ENCODE results near the gene SSPN.
"Not testable (repeated sequence)": the region's sequence is repeated elsewhere in the genome, so short reads cannot be mapped to it uniquely, and the experiment has no call there.

Gene SSPN

DNA sequence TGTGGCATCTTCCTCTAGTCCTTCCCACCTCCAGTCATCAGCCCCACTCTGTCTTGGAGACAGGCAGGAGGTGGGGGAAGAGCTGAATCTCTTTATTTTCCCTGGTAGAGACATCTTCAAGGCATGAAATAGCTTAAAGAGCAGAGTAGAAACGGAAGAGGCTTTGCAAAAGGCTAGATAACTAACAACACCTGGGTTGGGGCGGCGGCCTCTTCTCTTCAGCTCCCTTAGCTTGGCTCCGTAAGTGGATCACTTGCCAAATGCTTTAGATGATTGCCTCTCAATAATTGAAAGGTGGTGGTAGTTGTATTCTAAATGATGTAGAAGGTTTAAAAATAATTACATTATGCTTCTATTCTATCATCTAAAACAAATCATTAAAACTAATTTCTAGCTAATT is 36.1 kb downstream of the SSPN start:
- no peaks in the 10 kb centered on the region for H3K9me3 ChIP-seq (ENCODE audit: control insufficient read depth, insufficient read depth, low read depth, low read length)
- H3K36me3 ChIP-seq (ENCODE audit: control insufficient read depth, insufficient read depth, low read length) = no peaks in the 10 kb centered on the region
- H3K27ac ChIP-seq (ENCODE audit: low read depth, low read length) = no peak overlapping the region
- H3K27me3 ChIP-seq (ENCODE audit: control insufficient read depth, insufficient read depth, low read length) = peaks cover 24% of the 10 kb centered on the region
- no peaks in the 10 kb centered on the region for H3K4me1 ChIP-seq (ENCODE audit: control insufficient read depth, insufficient read depth, low read length)
- no peak overlapping the region for H3K9ac ChIP-seq (ENCODE audit: low read length)
- H3K4me3 ChIP-seq (ENCODE audit: low read depth, low read length) = no peak overlapping the region

DNA sequence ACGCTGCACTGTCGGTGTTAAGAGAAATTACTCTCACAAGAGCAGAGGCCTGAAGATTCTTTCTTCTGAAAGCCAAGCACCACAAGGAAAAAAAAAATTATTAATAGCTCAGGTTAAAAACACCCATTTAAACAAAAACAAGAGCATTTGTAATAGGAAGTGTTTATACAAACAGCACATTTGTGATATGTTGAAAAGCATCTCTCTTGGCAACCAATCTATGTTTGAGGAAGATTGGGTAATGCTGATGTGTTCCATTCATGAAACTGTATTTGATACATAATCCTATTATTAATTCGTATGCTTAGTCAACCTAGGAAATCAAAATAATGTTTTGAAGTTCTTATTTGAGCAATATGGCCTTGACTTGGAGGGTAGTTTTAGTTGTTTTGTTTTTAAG is 36.5 kb downstream of the SSPN start:
- Histone ChIP-seq H3K27me3 (ENCODE audit: control insufficient read depth, insufficient read depth, low read length) (peaks cover 19% of the 10 kb centered on the region), H3K4me3 (ENCODE audit: low read depth, low read length) (no peak overlapping the region), H3K4me1 (ENCODE audit: control insufficient read depth, insufficient read depth, low read length) (no peaks in the 10 kb centered on the region), H3K9me3 (ENCODE audit: control insufficient read depth, insufficient read depth, low read depth, low read length) (no peaks in the 10 kb centered on the region), H3K27ac (ENCODE audit: low read depth, low read length) (no peak overlapping the region), H3K36me3 (ENCODE audit: control insufficient read depth, insufficient read depth, low read length) (no peaks in the 10 kb centered on the region), H3K9ac (ENCODE audit: low read length) (no peak overlapping the region)

DNA sequence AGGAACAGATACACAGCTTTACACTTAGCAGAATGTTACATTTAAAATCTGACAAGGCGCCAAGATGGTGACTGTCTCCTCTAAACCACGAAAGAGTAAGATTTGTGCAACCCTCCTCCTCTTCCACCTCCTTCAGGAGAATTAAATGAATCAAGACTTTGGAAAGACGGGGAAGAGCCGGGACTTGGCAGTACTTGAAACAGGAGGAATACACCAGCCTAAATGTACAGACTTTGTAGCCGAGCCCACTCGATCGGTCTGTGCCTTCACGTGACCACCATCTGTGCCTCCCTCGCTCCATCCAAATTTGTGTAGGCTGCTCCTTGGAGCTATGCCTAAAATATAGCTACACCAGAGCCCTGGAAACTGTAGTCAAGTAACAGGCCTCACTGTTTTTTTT is 38.3 kb downstream of the SSPN start:
- Histone ChIP-seq H3K9ac (ENCODE audit: low read length) (no peak overlapping the region), H3K9me3 (ENCODE audit: control insufficient read depth, insufficient read depth, low read depth, low read length) (no peaks in the 10 kb centered on the region), H3K4me3 (ENCODE audit: low read depth, low read length) (no peak overlapping the region), H3K27me3 (ENCODE audit: control insufficient read depth, insufficient read depth, low read length) (peaks cover 2% of the 10 kb centered on the region), H3K4me1 (ENCODE audit: control insufficient read depth, insufficient read depth, low read length) (no peaks in the 10 kb centered on the region), H3K27ac (ENCODE audit: low read depth, low read length) (no peak overlapping the region), H3K36me3 (ENCODE audit: control insufficient read depth, insufficient read depth, low read length) (no peaks in the 10 kb centered on the region)

DNA sequence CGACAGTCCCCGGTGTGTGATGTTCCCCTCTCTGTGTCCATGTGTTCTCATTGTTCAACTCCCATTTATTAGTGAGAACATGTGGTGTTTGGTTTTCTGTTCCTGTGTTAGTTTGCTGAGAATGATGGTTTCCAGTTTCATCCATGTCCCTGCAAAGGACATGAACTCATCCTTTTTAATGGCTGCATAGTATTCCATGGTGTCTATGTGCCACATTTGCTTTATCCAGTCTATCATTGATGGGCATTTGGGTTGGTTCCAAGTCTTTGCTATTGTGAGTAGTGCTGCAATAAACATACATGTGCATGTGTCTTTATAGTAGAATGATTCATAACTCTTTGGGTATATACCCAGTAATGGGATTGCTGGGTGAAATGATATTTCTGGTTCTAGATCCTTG is 40.1 kb downstream of the SSPN start:
- H3K27ac ChIP-seq (ENCODE audit: low read depth, low read length); H3K9me3 ChIP-seq (ENCODE audit: control insufficient read depth, insufficient read depth, low read depth, low read length); H3K27me3 ChIP-seq (ENCODE audit: control insufficient read depth, insufficient read depth, low read length); H3K9ac ChIP-seq (ENCODE audit: low read length); H3K36me3 ChIP-seq (ENCODE audit: control insufficient read depth, insufficient read depth, low read length); H3K4me3 ChIP-seq (ENCODE audit: low read depth, low read length); H3K4me1 ChIP-seq (ENCODE audit: control insufficient read depth, insufficient read depth, low read length): not testable (repeated sequence)

DNA sequence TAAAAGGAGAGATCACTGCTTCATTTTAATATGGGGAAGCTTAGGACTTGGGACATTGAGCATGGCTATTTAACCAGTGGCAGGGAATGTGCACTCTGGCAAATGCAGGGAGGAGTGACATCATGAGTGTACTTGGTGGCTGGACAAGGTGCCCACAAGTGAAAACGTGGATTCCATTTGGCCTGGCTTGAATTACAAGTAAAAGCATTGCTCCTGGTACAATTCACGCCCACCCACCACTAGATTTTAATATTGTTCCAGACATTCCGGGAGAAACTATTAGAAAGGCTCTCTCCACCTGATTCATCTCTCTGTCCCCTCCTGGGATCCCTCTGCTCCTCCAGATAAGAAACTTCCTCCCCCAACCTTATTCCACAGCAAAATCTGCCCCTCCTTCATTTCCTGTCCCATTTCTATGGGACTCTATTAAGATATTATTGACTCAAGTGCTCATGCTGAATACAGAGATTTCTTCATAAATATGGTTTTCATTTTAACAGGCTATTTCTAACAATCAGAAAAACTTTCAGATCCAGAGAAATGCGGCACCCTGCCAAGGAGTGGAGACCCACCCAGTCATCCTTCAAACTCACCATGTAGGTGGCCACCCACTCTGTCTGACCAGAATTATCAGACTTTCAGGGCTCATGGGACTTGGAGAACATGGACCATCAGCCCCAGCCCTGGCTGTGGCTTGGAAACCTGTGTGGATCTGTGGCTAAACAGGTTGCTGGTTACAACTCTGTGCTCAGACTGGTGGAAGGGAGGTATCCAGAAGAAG is 43.2 kb downstream of the SSPN start:
- no peak overlapping the region for H3K9ac ChIP-seq (ENCODE audit: low read length)
- H3K27me3 ChIP-seq (ENCODE audit: control insufficient read depth, insufficient read depth, low read length) = no peaks in the 10 kb centered on the region
- H3K27ac ChIP-seq (ENCODE audit: low read depth, low read length) = no peak overlapping the region
- no peak overlapping the region for H3K4me3 ChIP-seq (ENCODE audit: low read depth, low read length)
- H3K9me3 ChIP-seq (ENCODE audit: control insufficient read depth, insufficient read depth, low read depth, low read length) = no peaks in the 10 kb centered on the region
- peaks cover 2% of the 10 kb centered on the region; the same call in 1 of the 2 replicates for H3K4me1 ChIP-seq (ENCODE audit: control insufficient read depth, insufficient read depth, low read length)
- H3K36me3 ChIP-seq (ENCODE audit: control insufficient read depth, insufficient read depth, low read length) = no peaks in the 10 kb centered on the region

DNA sequence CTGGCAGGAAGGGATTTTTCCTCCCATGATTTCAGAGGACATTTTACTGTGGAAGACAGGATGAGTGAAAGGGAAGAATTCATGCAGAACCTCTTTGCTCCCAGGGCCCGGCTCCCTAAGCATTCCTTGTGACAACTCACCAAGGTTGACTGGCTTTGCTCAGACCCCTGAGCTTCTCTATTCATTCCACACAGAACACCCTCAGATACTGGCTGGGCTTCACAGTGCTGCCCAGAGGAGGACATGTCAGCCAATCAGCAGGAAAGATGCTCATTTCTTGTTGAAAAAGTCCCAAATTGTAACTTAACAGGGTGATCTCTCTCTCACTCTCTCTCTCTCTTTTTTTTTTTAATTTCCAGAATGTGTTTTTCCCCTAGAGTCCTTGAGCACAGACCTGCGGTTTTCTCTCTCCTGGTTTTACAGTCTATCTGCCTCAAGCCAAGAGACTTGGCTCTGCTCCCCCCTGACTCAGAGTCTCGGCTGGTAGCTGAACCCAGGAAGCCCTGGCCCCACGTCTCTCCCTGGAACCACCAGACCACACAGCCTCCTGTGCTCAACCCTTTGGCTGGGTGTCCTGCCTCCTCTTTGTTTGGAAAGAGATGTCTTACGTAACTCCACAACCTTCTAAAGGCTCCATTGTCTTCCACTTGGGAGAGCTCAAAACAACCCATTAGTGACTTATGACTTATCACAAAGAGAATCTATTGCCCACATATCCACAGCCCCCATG is 43.9 kb downstream of the SSPN start:
- no peaks in the 10 kb centered on the region for H3K27me3 ChIP-seq (ENCODE audit: control insufficient read depth, insufficient read depth, low read length)
- H3K36me3 ChIP-seq (ENCODE audit: control insufficient read depth, insufficient read depth, low read length) = no peaks in the 10 kb centered on the region
- no peak overlapping the region for H3K4me3 ChIP-seq (ENCODE audit: low read depth, low read length)
- no peak overlapping the region for H3K27ac ChIP-seq (ENCODE audit: low read depth, low read length)
- H3K4me1 ChIP-seq (ENCODE audit: control insufficient read depth, insufficient read depth, low read length) = peaks cover 2% of the 10 kb centered on the region; the same call in 1 of the 2 replicates
- H3K9ac ChIP-seq (ENCODE audit: low read length) = no peak overlapping the region
- no peaks in the 10 kb centered on the region for H3K9me3 ChIP-seq (ENCODE audit: control insufficient read depth, insufficient read depth, low read depth, low read length)

DNA sequence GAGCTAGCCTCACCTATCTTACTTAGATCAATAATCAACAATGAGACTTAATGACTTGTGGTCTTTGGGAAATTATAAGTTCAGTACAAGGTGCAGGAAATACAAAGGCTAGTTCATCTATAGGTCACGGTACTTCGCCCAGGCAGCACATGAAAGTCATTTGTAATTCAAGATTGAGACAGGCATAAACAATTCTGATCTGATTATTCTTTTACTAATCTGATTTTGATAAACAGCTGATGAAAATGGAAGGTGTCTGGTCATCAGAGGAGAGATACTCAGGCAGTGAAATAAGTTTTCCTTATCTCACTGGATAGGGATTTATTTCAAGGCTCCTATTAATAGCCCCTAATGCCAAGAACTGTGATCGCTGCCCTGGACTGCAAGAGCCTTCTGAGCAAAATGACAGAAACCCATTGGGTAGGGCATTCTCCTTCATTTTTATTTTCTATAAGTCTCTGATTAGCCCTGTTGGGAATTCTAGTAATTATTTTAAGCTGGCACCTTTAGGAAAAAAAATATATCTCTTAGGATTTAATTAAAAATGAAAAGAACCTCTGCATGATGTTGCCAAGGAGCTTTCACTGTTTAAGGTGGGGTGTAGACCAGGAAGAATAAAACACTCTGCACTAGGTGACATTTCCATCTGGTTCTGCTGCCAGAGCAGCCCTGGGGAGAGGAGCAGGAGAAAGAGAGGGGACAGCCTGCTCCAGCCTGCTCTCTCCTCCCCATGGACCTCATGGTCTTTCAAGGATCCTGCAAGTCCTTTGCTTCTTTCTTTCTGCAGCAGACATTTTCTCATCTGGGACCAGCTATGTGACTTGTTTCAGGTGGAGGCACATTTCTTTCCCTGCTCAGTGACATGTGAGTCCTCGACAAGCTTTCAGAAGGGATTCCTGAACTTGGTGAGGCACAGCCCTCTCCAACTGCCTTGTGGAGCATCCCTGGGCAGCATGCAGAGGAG is 44.8 kb downstream of the SSPN start:
- H3K9me3 ChIP-seq (ENCODE audit: control insufficient read depth, insufficient read depth, low read depth, low read length) = no peaks in the 10 kb centered on the region
- no peak overlapping the region for H3K4me3 ChIP-seq (ENCODE audit: low read depth, low read length)
- H3K36me3 ChIP-seq (ENCODE audit: control insufficient read depth, insufficient read depth, low read length) = no peaks in the 10 kb centered on the region
- no peaks in the 10 kb centered on the region for H3K27me3 ChIP-seq (ENCODE audit: control insufficient read depth, insufficient read depth, low read length)
- no peak overlapping the region for H3K27ac ChIP-seq (ENCODE audit: low read depth, low read length)
- H3K4me1 ChIP-seq (ENCODE audit: control insufficient read depth, insufficient read depth, low read length) = peaks cover 2% of the 10 kb centered on the region; the same call in 1 of the 2 replicates
- no peak overlapping the region for H3K9ac ChIP-seq (ENCODE audit: low read length)

DNA sequence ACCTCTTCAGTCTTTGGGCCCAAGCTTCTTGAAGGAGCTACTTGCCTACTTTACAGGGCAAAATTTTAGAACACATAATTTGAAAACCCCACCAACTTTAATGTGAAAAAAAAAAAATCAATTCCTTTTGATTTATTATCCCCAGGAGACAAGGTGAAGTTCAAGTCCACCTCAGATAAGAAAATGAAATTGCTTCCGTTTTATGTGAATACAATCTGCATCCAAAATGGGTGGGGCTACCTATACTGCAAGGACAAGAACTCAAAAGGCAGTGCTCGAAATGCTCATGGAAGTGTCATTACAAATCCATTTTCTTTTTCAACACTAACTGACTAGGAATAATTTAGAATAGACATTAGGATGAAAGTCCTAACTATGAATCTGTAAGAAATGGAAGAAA is 45.7 kb downstream of the SSPN start:
- Histone ChIP-seq H3K27ac (ENCODE audit: low read depth, low read length) (no peak overlapping the region), H3K4me1 (ENCODE audit: control insufficient read depth, insufficient read depth, low read length) (peaks cover 2% of the 10 kb centered on the region; the same call in 1 of the 2 replicates), H3K9ac (ENCODE audit: low read length) (no peak overlapping the region), H3K27me3 (ENCODE audit: control insufficient read depth, insufficient read depth, low read length) (no peaks in the 10 kb centered on the region), H3K9me3 (ENCODE audit: control insufficient read depth, insufficient read depth, low read depth, low read length) (no peaks in the 10 kb centered on the region), H3K4me3 (ENCODE audit: low read depth, low read length) (no peak overlapping the region), H3K36me3 (ENCODE audit: control insufficient read depth, insufficient read depth, low read length) (no peaks in the 10 kb centered on the region)

DNA sequence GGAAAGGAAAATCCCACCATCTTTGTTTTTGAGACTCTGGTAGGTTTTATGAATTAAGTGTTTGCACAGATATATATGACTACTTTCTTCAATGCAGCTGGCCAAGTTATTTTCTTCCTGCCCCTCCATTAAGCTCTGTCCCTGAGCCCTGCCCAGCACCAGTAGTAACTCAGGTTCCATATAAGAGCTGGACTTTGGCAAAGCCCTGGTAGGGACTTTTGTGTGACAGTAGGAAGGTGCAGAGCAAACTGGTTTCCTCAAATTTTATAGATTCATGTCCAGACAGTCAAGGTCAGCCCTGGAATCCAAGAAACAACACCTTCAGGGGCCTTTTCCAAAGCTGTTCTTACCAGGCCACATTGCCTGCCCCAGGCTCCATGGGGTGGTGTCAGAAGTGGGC is 47.3 kb downstream of the SSPN start:
- Histone ChIP-seq H3K4me1 (ENCODE audit: control insufficient read depth, insufficient read depth, low read length) (peaks cover 2% of the 10 kb centered on the region; the same call in 1 of the 2 replicates), H3K27me3 (ENCODE audit: control insufficient read depth, insufficient read depth, low read length) (no peaks in the 10 kb centered on the region)

DNA sequence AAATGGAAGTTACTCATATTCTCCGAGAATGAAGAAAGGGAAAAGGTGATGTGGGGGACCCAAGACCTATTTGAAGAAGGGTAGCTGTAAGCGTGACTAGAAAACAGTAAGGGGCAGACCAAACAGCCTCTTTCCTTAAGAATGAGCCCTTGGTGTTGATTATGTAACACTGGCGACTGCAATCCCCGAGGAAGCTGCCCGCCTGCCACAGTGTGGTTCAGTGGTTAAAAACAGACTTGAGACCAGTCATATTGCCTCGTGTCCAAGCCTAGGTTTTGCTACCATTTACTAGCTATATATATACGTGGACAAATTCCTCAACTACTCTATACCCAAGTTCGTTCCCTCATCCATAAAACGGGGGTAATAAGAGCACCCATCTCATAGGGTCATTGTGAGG is 49.1 kb downstream of the SSPN start:
- Histone ChIP-seq H3K4me1 (ENCODE audit: control insufficient read depth, insufficient read depth, low read length) (peaks cover under 1% of the 10 kb centered on the region; the same call in 1 of the 2 replicates), H3K36me3 (ENCODE audit: control insufficient read depth, insufficient read depth, low read length) (no peaks in the 10 kb centered on the region)

More for the DNA sequence above, 47.3 kb downstream of the SSPN start:
- Histone ChIP-seq H3K27ac (ENCODE audit: low read depth, low read length) (no peak overlapping the region), H3K9me3 (ENCODE audit: control insufficient read depth, insufficient read depth, low read depth, low read length) (no peaks in the 10 kb centered on the region), H3K4me3 (ENCODE audit: low read depth, low read length) (no peak overlapping the region), H3K36me3 (ENCODE audit: control insufficient read depth, insufficient read depth, low read length) (no peaks in the 10 kb centered on the region), H3K9ac (ENCODE audit: low read length) (no peak overlapping the region)

More for the DNA sequence above, 49.1 kb downstream of the SSPN start:
- peaks cover 7% of the 10 kb centered on the region for H3K9me3 ChIP-seq (ENCODE audit: control insufficient read depth, insufficient read depth, low read depth, low read length)
- no peak overlapping the region for H3K27ac ChIP-seq (ENCODE audit: low read depth, low read length)
- no peaks in the 10 kb centered on the region for H3K27me3 ChIP-seq (ENCODE audit: control insufficient read depth, insufficient read depth, low read length)
- no peak overlapping the region for H3K4me3 ChIP-seq (ENCODE audit: low read depth, low read length)
- H3K9ac ChIP-seq (ENCODE audit: low read length) = no peak overlapping the region
